ENCODE measurements around the gene CAMKK1.

The CAMKK1 gene

DNA sequence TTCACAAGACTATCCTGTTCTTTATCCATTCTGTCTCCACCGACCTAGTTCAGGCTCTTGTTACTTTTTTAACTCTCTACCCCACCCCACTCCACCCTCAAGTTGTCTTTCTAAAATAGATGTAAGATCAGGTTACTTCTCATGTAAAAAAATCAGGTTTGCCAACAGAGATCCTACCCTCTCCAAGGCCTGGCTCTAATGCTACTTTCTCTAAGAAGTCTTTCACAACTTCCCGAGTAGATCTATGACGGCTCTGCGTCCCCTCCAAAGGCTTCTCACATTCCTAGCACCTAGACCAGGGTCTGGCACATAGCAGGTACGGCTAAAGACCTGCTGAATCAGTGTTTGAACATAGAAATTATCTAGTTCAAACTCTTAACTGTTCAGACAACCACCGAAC is 77.7 kb downstream of the CAMKK1 start:
- in situ Hi-C loops (cut with MboI; ENCODE audit: low sequenced_read_pairs): no loop called here

DNA sequence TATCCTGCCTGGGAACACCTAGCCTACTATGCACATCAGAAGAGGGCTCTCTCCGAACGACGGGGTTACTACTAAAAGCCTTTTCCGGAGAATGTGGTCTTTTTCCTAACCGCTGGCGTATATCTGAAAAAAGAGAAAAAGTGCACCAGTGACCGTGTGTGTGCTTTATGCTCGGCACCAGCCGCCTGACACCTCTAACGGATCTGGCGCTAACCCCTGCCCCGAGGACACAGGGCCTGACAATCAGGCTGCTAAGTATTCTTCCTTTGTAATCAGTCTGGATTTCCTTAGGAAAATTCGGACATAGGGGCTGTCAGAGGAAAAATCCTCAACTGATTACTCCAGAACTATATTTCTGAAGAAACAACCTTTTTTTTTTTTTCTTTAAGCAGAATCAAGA is 78.5 kb downstream of the CAMKK1 start:
- in situ Hi-C loops (cut with MboI; ENCODE audit: low sequenced_read_pairs): no loop called here

GRCh38 chr17:3813171-3813570 is 79.7 kb downstream of the CAMKK1 start:
- in situ Hi-C loops (cut with MboI; ENCODE audit: low sequenced_read_pairs): no loop called here

- in situ Hi-C loops (cut with MboI; ENCODE audit: low sequenced_read_pairs): no loop called here
Observed at GRCh38 chr17:3812771-3813170, 80.1 kb downstream of the CAMKK1 start.

GRCh38 chr17:3812284-3812683 is 80.6 kb downstream of the CAMKK1 start:
- in situ Hi-C loops (cut with MboI; ENCODE audit: low sequenced_read_pairs): no loop called here

Measured in HL-60/S4 treated with phorbol 12-myristate 13-acetate at 8.2 ng/mL for 4 days and 3 days (cell line).